ENCODE results near the gene IL10.
A peak's percentile ranks its signal among the peaks of the same experiment; 100 is the strongest.

The IL10 gene

GRCh38 chr1:206794294-206794908 is 22.1 kb upstream of the IL10 start:
- H3K4me3 ChIP-seq (ENCODE audit: control insufficient read depth, low read depth, low read length): no peak overlapping the region
- TF ChIP-seq CTCF (conservative IDR thresholded peaks at IDR 0.05; ENCODE audit: control insufficient read depth, insufficient read depth, low read depth, low read length): no peak
- DNase-seq (ENCODE audit: low read depth): no peak

- TF ChIP-seq CTCF (conservative IDR thresholded peaks at IDR 0.05; ENCODE audit: control insufficient read depth, insufficient read depth, low read depth, low read length): no peak
- no peak for DNase-seq (ENCODE audit: low read depth)
Measured at GRCh38 chr1:206793620-206794019, 21.3 kb upstream of the IL10 start.

GRCh38 chr1:206792939-206793607 is 20.8 kb upstream of the IL10 start:
- no peak for TF ChIP-seq CTCF (conservative IDR thresholded peaks at IDR 0.05; ENCODE audit: control insufficient read depth, insufficient read depth, low read depth, low read length)
- DNase-seq (ENCODE audit: low read depth): peak; percentile 23
- no peak overlapping the region for H3K4me3 ChIP-seq (ENCODE audit: control insufficient read depth, low read depth, low read length)

More at GRCh38 chr1:206793620-206794019, 21.3 kb upstream of the IL10 start:
- H3K4me3 ChIP-seq (ENCODE audit: control insufficient read depth, low read depth, low read length): no peak overlapping the region

- no peak for DNase-seq (ENCODE audit: low read depth)
- H3K4me3 ChIP-seq (ENCODE audit: control insufficient read depth, low read depth, low read length): no peak overlapping the region
- TF ChIP-seq CTCF (conservative IDR thresholded peaks at IDR 0.05; ENCODE audit: control insufficient read depth, insufficient read depth, low read depth, low read length): no peak
Measured at GRCh38 chr1:206790502-206791250, 18.4 kb upstream of the IL10 start.

- H3K4me3 ChIP-seq (ENCODE audit: control insufficient read depth, low read depth, low read length): no peak overlapping the region
- TF ChIP-seq CTCF (conservative IDR thresholded peaks at IDR 0.05; ENCODE audit: control insufficient read depth, insufficient read depth, low read depth, low read length): no peak
- no peak for DNase-seq (ENCODE audit: low read depth)
Measured at GRCh38 chr1:206788487-206789050, 16.3 kb upstream of the IL10 start.

GRCh38 chr1:206787891-206788290 is 15.6 kb upstream of the IL10 start:
- TF ChIP-seq CTCF (conservative IDR thresholded peaks at IDR 0.05; ENCODE audit: control insufficient read depth, insufficient read depth, low read depth, low read length): no peak
- no peak for DNase-seq (ENCODE audit: low read depth)
- no peak overlapping the region for H3K4me3 ChIP-seq (ENCODE audit: control insufficient read depth, low read depth, low read length)

Data from fibroblast of mammary gland (primary cell).